GM19043 (cell line): ENCODE data around the gene NT5C3A.
"Not testable (repeated sequence)": the region's sequence is repeated elsewhere in the genome, so short reads cannot be mapped to it uniquely, and the experiment has no call there.

ENCODE experiments used
- ATAC-seq: cut with Tn5 transposase; IDR thresholded peaks from one replicate; pipeline ENCODE4 v1.9.1; 2021; ENCODE audit warnings: low read depth; ENCODE audit not compliant: unreplicated experiment

NT5C3A gene

DNA sequence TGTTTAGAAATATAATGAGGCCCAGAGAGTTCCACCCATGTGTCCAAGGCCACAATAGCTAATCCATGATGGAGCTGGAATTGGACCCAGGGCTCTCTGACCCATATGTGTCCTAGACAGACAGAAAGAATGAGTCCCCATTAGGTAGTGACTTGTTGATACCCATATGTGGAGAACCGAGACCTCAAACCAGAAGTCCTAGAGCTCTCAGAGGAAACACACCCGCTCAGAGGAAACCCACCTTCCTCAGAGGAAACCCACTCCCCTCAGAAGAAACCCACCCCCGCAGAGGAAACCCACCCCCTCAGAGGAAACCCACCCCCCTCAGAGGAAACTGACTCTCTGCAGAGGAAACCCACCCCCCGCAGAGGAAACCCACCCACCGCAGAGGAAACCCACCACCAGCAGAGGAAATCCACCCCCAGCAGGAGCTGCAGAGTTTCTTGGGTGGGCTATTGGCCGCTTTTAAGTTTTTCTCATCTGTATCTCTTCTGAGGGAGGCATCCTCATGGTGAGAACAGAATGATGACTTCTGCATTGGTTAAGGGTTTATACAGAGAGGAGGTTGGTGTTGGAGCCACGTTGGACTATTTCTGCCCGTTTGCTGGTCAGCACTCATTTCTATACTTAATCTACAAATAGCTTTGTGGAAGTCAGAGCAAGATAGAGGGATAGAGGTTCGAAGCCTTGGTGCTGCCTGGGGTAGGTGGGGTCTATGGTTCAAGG lies 70.4 kb downstream of the NT5C3A start:
- ATAC-seq, result not testable (repeated sequence)

DNA sequence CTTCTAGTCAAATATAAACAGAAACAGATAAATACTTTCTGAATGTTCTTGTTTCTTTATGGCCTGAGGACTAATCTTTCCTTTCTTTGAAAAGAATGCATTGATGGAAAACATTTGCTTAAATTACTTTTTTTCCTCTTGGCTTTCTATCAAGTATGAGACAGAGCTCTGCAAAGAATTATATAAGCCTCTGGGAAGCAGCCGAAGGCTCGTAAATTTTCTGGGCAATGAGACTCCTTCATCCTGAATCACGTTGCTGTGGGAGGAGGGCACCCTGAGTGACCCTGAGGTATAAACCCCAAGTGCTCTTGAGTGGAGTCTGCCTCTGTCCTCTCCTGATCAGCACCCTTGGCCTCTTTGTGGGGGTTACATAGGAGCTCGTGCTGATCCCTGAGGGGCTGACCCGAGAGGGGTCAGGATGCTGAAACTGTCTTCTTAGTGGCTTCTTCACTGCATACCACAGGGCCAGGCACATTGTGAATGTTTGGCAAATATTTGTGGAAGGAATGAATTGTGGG lies 71.4 kb downstream of the NT5C3A start:
- not testable (repeated sequence) for ATAC-seq

DNA sequence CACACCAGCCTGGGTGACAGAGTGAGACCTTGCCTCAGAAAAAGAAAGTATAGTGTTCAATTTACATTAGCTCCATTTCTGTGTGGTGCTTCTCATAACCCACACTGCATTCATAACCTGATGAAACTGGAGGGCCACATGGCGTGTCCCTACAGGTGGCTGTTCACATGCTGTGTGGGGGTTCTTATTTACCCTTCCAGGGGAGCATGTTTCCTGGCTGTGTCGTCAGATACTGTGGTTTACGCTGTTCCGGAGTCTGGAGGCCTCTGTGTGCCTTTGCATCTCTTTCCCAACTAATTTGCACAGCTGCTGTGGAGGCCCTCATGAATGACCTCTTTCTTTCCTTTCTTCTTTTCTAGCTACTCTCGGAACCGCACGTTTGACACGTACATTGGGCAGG lies 74.4 kb downstream of the NT5C3A start:
- peak; percentile 85 for ATAC-seq

DNA sequence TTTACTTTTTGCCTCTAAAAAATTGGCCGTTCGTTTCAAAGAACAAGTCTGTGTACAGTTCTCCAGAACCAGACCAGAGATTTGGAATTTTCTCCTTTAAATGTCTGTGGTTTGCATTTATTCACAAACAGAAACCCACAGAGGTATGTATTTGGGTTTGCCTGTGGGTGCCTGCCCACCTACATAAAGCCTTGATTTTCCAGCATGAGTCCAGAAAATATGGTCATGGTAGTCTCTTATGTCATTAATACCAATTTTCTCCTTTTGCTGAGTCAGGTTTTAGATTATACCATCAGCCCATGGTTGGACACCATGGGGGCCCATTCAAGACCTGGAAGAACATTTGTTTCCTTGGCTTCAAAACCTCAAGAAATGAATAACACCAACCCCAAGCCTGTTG lies 82.7 kb downstream of the NT5C3A start:
- ATAC-seq, result not testable (repeated sequence)

DNA sequence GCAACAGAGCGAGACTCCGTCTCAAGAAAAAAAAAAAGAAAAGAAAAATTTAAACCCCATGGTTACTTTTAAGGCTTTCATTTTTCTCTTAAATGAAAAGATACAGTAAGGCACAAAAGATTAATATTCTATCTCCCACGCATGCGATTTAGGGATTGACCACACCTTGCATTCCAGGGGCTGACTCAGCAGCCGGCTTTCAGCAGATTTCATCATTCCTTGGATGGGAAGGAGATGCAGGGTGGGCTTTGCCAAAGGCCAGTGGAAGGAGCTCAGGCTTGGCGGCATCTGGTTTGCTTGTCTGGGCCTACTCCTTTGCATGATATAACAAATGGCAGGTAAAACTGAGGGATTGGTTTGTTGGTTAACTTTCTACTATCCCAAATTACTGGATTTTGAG lies 83.3 kb downstream of the NT5C3A start:
- not testable (repeated sequence) for ATAC-seq

DNA sequence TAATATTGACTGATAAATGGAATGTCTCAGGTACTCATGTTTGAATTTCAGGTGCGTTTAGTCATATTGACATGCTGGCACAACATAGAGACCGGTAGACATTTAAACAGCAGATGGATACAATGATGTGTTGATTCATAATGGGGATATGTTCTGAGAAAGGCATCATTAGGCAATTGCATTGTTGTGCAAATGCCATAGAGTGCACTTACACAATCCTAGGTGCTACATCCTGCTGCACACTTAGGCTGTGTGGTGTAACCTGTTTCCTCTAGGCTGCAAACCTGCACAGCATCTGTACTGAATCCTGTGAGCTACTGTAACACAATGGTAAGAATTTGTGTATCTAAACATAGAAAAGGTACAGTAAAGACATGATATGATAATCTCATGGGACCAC lies 85.4 kb downstream of the NT5C3A start:
- ATAC-seq, result not testable (repeated sequence)

DNA sequence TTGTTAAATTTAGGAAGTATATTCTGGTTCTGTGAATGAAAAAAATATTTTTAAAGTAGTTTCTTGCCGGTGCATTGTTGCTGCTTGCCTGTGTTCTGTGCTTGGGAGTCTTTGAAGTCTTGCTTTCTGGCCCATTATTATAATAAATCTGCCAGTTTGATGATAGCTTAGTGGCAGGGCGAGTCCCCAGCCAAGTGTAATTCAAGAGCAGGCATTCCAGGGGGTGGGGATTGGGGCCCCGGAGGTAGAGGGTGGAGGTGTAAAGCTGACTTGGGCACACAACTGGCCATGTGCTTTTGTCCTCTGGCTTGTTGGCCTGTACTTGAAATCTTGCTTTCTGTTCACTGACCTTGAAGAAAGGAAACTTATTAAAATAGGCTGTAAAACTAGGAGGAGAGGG lies 90.6 kb downstream of the NT5C3A start:
- ATAC-seq, result not testable (repeated sequence)

DNA sequence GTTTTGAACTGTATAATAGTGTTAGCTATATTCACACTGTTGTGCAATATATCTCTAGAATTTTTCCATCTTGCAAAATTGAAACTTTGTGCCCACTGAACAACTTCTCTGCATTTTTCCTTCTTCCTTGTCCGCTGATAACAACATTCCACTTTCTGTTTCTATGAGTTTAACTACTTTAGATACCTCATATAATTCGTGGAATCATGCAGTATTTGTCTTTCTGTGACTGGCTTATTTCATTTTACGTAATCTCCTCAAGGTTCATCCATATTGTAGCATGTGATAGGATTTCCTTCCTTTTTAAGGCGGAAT lies 95.4 kb downstream of the NT5C3A start:
- ATAC-seq, result not testable (repeated sequence)

DNA sequence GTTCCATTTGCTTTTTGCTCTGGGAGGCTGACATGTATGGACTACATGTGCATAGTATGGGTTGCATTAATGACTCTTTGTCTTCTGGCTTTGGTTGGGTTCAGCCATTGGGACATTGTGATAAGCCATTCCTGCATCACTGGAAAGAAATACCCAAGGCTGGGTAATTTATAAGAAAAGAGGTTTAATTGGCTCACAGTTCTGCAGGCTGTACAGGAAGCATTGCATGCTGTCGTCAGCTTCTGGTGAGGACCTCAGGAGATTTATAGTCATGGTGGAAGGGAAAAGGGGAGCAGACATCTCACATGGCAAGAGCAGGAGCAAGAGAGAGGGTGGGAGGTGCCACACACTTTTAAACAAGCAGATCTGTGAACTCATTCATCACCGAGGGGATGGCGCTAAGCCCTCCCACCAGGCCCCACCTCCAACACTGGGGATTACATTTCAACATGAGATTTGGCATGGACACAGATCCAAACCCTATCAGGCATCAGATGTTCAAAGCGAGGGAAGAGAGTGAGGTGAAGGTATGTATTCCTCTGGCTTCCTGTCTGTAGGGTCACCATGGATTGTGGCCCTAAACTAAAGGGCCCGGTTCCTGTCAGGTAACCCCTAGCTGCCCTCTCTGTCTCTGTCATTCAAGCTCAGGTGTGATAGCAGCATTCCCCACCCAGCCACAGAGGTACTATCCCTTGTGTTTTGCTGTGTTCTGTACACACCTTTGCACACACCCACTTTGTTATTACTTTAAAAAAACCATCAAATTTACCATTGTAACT lies 95.9 kb downstream of the NT5C3A start:
- not testable (repeated sequence) for ATAC-seq

DNA sequence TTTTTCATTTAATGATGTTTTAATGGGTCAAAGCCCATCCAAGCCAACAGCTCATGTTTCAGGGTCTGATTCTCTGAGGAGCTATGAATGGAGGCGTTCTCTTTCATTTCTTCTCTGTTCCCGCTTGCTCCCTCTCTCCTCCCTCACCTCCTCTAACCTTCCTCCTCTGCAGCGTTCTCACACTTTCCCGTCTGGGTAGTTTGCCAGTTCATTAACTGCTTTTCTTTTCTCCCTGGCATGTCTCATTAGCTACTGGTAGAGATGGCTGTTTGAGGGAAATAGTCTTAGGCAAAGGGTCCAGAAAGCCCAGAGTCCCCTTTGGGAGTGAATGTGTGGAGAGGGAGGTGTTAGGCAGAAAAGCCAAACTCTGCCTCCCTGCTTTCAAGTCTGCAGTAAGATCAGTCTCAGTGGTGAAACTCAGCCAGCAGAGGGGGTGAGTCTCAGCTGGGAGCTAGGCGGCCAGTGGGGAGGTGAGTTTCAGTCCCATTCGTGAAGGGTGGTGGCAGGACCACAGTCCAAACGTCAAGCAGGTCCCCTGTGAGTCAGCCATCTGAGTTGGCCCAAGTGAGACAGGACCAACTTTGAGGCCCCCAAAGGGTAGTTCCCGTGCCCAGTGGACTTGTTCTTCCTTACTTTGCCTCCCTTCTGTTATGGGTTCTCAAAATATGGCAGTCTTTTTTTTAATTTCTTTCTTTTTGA lies 98.0 kb downstream of the NT5C3A start:
- ATAC-seq, result peak; percentile 92
